ENCODE measurements around the gene NLRC5. TPM values are rescaled to one million over a fixed set of nuclear protein-coding genes. Genes with fewer than 3 reads are reported as not detected.

The NLRC5 gene
- total RNA-seq, 1 donor = 44.0 TPM

- no peak overlapping the region for H3K4me3 ChIP-seq (ENCODE audit: low read depth, low read length)
- TF ChIP-seq CTCF (IDR thresholded peaks at IDR 0.05; ENCODE audit: insufficient read depth, low read depth, low read length) = no peak
- DNase-seq (ENCODE audit: low read depth) = no peak
Measured at GRCh38 chr16:56944954-56945839, 44.2 kb upstream of the NLRC5 start.

- no peak for DNase-seq (ENCODE audit: low read depth)
- no peak for TF ChIP-seq CTCF (IDR thresholded peaks at IDR 0.05; ENCODE audit: insufficient read depth, low read depth, low read length)
Measured at GRCh38 chr16:56945847-56946527, 43.4 kb upstream of the NLRC5 start.

DNA sequence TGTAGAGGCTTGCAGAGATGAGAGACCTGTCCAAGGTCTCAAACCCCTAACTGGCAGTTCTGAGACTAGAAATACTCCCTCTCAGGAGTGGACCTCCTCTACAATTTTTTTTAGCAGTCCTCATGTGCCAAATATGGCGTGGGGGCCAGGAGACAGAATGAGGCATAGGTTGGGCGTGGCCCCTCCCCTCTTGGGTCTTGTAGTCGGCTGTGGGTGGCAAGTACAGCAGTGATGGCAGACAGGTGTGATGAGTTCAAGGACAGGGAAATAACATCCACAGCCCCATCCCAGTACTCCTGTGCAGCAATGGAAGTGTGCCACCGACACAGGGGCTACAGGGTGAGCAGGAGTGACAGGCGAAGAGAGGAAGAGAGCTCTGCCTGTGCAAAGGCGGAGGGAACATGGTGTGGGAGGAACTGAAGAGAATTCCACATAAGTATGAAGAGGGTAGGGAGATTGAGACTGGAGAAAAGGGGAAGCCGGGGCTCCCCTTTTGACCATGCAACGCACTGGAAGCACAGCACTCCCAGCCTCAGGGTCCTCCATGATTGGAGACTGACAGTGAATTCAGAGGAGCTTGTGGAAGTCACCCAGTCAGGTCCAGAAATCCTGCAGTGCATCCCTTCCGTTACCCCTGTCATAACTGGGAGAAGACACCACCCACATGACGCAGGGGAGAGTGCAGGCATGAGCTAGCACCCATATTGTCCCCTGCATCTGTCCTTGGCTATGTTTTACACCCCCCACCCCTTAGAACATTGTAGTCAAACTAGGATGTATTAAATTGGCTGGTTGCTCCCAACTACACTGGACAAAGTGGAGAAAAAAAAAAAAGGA, 42.4 kb upstream of the NLRC5 start:
- no peak overlapping the region for H3K4me3 ChIP-seq (ENCODE audit: low read depth, low read length)
- no peak for TF ChIP-seq CTCF (IDR thresholded peaks at IDR 0.05; ENCODE audit: insufficient read depth, low read depth, low read length)
- DNase-seq (ENCODE audit: low read depth) = no peak

More at GRCh38 chr16:56945847-56946527, 43.4 kb upstream of the NLRC5 start:
- H3K4me3 ChIP-seq (ENCODE audit: low read depth, low read length) = no peak overlapping the region

DNA sequence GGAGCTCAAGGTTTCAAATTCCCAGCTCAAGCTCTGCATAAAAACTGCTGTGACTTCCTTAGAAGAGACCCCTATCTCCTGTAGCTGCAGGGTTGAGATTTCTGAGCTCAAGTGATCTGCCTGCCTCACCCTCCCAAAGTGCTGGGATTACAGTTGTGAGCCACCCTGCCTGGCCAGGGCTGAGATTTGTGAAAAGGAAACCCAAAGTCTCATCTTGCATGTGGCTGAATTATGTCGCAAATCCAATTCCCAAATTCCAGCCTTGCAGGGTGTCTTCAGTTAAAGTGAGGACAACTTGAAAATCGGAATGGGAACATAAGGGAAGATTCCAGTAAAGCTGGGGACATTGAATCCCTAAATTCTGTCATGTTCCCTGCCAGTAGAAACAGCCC, 41.8 kb upstream of the NLRC5 start:
- no peak overlapping the region for H3K4me3 ChIP-seq (ENCODE audit: low read depth, low read length)
- no peak for DNase-seq (ENCODE audit: low read depth)
- no peak for TF ChIP-seq CTCF (IDR thresholded peaks at IDR 0.05; ENCODE audit: insufficient read depth, low read depth, low read length)

- no peak overlapping the region for H3K4me3 ChIP-seq (ENCODE audit: low read depth, low read length)
- no peak for TF ChIP-seq CTCF (IDR thresholded peaks at IDR 0.05; ENCODE audit: insufficient read depth, low read depth, low read length)
- DNase-seq (ENCODE audit: low read depth) = no peak
Measured at GRCh38 chr16:56948234-56948633, 41.1 kb upstream of the NLRC5 start.

DNA sequence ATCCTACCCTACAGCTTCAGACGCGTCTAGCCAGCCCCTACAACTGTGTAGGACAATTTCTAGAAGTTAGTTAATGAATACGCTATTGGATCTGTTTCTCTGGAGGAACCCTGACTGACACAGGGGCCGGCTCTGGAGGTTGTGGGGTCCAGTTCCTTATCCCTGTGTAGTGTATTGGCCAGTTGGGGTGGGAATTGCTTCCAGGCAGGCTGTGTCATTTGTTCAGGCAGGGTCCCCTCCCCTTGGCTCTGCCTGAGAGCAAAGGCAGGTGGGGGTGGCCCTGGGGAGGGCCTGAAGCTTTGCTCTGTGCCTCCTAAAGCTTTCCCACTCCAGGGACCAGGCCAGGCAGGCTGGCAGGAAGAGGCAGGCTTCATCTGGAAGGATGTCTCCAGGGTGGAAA, 39.3 kb upstream of the NLRC5 start:
- TF ChIP-seq CTCF (IDR thresholded peaks at IDR 0.05; ENCODE audit: insufficient read depth, low read depth, low read length) = no peak
- no peak for DNase-seq (ENCODE audit: low read depth)
- H3K4me3 ChIP-seq (ENCODE audit: low read depth, low read length) = no peak overlapping the region
